HEK293 (cell line): ENCODE measurements around the gene RPS17.

Experiments
- CTCF ChIA-PET: fragments of 350-600 bp; formaldehyde crosslinking; extraction: SDS; loops from one replicate; lab custom pipeline; 2021; ENCODE audit warnings: antibody characterized with exemption; lab: Yijun Ruan, JAX
- POLR2A ChIA-PET: fragments of 300-600 bp; formaldehyde crosslinking; extraction: SDS; loops from one replicate; lab custom pipeline; 2020; ENCODE audit warnings: antibody characterized with exemption, inconsistent platforms; lab: Yijun Ruan, JAX
- H3K27ac ChIP-seq: fragments of 200-500 bp; sonication (Bioruptor generic); 2 replicates; pipeline ENCODE4 v1.5.1; 2014; ENCODE audit warnings: low read depth, low read length, control low read depth, inconsistent platforms; ENCODE audit errors: extremely low read depth
- H3K36me3 ChIP-seq, 2 experiments: fragments of 200-500 bp in 1 of 2; sonication (Bioruptor generic) in 1 of 2; 1 replicate in 1 of 2; 2 replicates in 1 of 2; pipeline ENCODE4 v1.5.1; 2014 to 2017; ENCODE audit warnings: inconsistent platforms in 2 of 2, low read length in 2 of 2; ENCODE audit not compliant: control insufficient read depth in 2 of 2, insufficient read depth in 1 of 2
- H3K4me1 ChIP-seq: fragments of 200-500 bp; sonication (Bioruptor generic); 2 replicates; pipeline ENCODE4 v1.5.1; 2014; ENCODE audit warnings: mild to moderate bottlenecking, low read length, inconsistent platforms; ENCODE audit not compliant: control insufficient read depth, insufficient read depth
- H3K4me3 ChIP-seq: 2 replicates; pipeline ENCODE4 v1.5.1; 2011; ENCODE audit warnings: low read depth, mild to moderate bottlenecking, control low read depth, low read length, moderate library complexity
- H3K9me3 ChIP-seq: fragments of 200-500 bp; sonication (Bioruptor generic); 2 replicates; pipeline ENCODE4 v1.5.1; 2014; ENCODE audit warnings: low read depth, low read length, inconsistent platforms; ENCODE audit not compliant: control insufficient read depth, insufficient read depth
- HOXD13 ChIP-seq: sonication (generic); formaldehyde crosslinking; IDR thresholded peaks from 2 replicates; pipeline ENCODE4 v1.8.0; 2022; ENCODE audit warnings: missing genetic modification reagents, borderline replicate concordance
- REPIN1 ChIP-seq: fragments of 450-650 bp; formaldehyde crosslinking; IDR thresholded peaks from 2 replicates; pipeline ENCODE4 v1.5.1; 2017; ENCODE audit warnings: missing biosample characterization, missing genetic modification characterization, low read depth
- SCRT1 ChIP-seq: fragments of 450-650 bp; formaldehyde crosslinking; IDR thresholded peaks from 2 replicates; pipeline ENCODE4 v1.5.1; 2016; ENCODE audit warnings: missing biosample characterization, missing genetic modification characterization, borderline replicate concordance
- TRIM28 ChIP-seq: IDR thresholded peaks from 2 replicates; pipeline ENCODE4 v1.6.1; 2011; ENCODE audit warnings: low read length, control low read depth, borderline replicate concordance
- TSHZ1 ChIP-seq: fragments of 450-650 bp; formaldehyde crosslinking; IDR thresholded peaks from 2 replicates; pipeline ENCODE4 v1.5.1; 2016; ENCODE audit warnings: missing biosample characterization, missing genetic modification characterization, borderline replicate concordance
- ZBTB17 ChIP-seq: fragments of 450-650 bp; formaldehyde crosslinking; IDR thresholded peaks from 2 replicates; pipeline ENCODE4 v1.5.1; 2016; ENCODE audit warnings: missing biosample characterization, missing genetic modification characterization
- ZBTB20 ChIP-seq: fragments of 450-650 bp; formaldehyde crosslinking; IDR thresholded peaks from 2 replicates; pipeline ENCODE4 v1.5.1; 2016; ENCODE audit warnings: missing biosample characterization, missing genetic modification characterization
- ZBTB26 ChIP-seq: fragments of 450-650 bp; formaldehyde crosslinking; optimal IDR thresholded peaks from 2 replicates; pipeline ENCODE3; 2016; ENCODE audit warnings: missing biosample characterization, mild to moderate bottlenecking, missing genetic modification characterization
- ZFP69B ChIP-seq: fragments of 450-650 bp; formaldehyde crosslinking; IDR thresholded peaks from 2 replicates; pipeline ENCODE4 v1.5.1; 2016; ENCODE audit warnings: missing biosample characterization, missing genetic modification characterization
- ZNF2 ChIP-seq: fragments of 450-650 bp; formaldehyde crosslinking; IDR thresholded peaks from 2 replicates; pipeline ENCODE4 v1.5.1; 2016; ENCODE audit warnings: missing biosample characterization, missing genetic modification characterization
- ZNF221 ChIP-seq: fragments of 450-650 bp; formaldehyde crosslinking; IDR thresholded peaks from 2 replicates; pipeline ENCODE4 v1.5.1; 2017; ENCODE audit warnings: missing biosample characterization, missing genetic modification characterization, borderline replicate concordance
- ZNF274 ChIP-seq, 2 experiments: fragments of 200-500 bp in 1 of 2; fragments of 450-650 bp in 1 of 2; sonication (Bioruptor generic) in 1 of 2; formaldehyde crosslinking in 1 of 2; IDR thresholded peaks; 2 replicates each; pipeline versions ENCODE4 v1.5.1 to v1.6.1; 2014 to 2016; ENCODE audit warnings: borderline replicate concordance in 1 of 2, inconsistent platforms in 1 of 2, low read length in 1 of 2, missing biosample characterization in 1 of 2, missing genetic modification characterization in 1 of 2
- ZNF280D ChIP-seq: fragments of 450-650 bp; formaldehyde crosslinking; IDR thresholded peaks from 2 replicates; pipeline ENCODE4 v1.5.1; 2016; ENCODE audit warnings: missing biosample characterization, missing genetic modification characterization
- ZNF335 ChIP-seq: fragments of 450-650 bp; formaldehyde crosslinking; conservative IDR thresholded peaks from 2 replicates; pipeline ENCODE4 v1.5.1; 2016; ENCODE audit warnings: missing biosample characterization, missing genetic modification characterization
- ZNF530 ChIP-seq: fragments of 450-650 bp; formaldehyde crosslinking; IDR thresholded peaks from 2 replicates; pipeline ENCODE4 v1.5.1; 2016; ENCODE audit warnings: low read depth, missing biosample characterization, missing genetic modification characterization
- ZNF548 ChIP-seq: fragments of 450-650 bp; formaldehyde crosslinking; IDR thresholded peaks from 2 replicates; pipeline ENCODE4 v1.5.1; 2016; ENCODE audit warnings: missing biosample characterization, missing genetic modification characterization
- ZNF560 ChIP-seq: fragments of 450-650 bp; formaldehyde crosslinking; IDR thresholded peaks from 2 replicates; pipeline ENCODE4 v1.5.1; 2017; ENCODE audit warnings: missing biosample characterization, missing genetic modification characterization, borderline replicate concordance
- ZNF580 ChIP-seq: fragments of 450-650 bp; formaldehyde crosslinking; IDR thresholded peaks from 2 replicates; pipeline ENCODE4 v1.5.1; 2016; ENCODE audit warnings: missing biosample characterization, missing genetic modification characterization
- ZNF596 ChIP-seq: fragments of 450-650 bp; IDR thresholded peaks from 2 replicates; pipeline ENCODE4 v1.5.0; 2018; ENCODE audit warnings: missing biosample characterization, mild to moderate bottlenecking, missing genetic modification characterization, moderate library complexity
- ZNF645 ChIP-seq: fragments of 450-650 bp; formaldehyde crosslinking; IDR thresholded peaks from 2 replicates; pipeline ENCODE4; 2016; ENCODE audit warnings: missing biosample characterization, missing genetic modification characterization
- ZNF785 ChIP-seq: fragments of 450-650 bp; formaldehyde crosslinking; IDR thresholded peaks from 2 replicates; pipeline ENCODE4 v1.5.1; 2016; ENCODE audit warnings: missing biosample characterization, missing genetic modification characterization
- ZSCAN30 ChIP-seq: fragments of 450-650 bp; IDR thresholded peaks from 2 replicates; pipeline ENCODE4 v1.5.1; 2018; ENCODE audit warnings: missing biosample characterization, mild to moderate bottlenecking, missing genetic modification characterization, moderate library complexity
- TF ChIP-seq, protein P1 (sequence below): fragments of 450-650 bp; formaldehyde crosslinking; IDR thresholded peaks from 2 replicates; pipeline ENCODE4 v1.5.1; 2017; ENCODE audit warnings: missing biosample characterization, missing genetic modification characterization
- TF ChIP-seq, protein P2 (sequence below): fragments of 450-650 bp; formaldehyde crosslinking; IDR thresholded peaks from 2 replicates; pipeline ENCODE4 v1.5.1; 2016; ENCODE audit warnings: missing biosample characterization, missing genetic modification characterization

The RPS17 gene

GRCh38 chr15:82535566-82536408 lies 4.5 kb downstream of the RPS17 start:
- Histone ChIP-seq H3K4me1 (peaks cover 6% of the 10 kb centered on the region), H3K9me3 (no peaks in the 10 kb centered on the region), H3K4me3 (no peak overlapping the region), H3K36me3 (peaks cover 38 to 73% of the 10 kb centered on the region in 2 experiments), H3K27ac (peak overlapping the region; percentile 27; the same call in 1 of the 2 replicates)
- ChIA-PET CTCF (interaction anchor here (0.5 to 0.7 kb wide), 3 partner anchors 23 to 272 kb away, joined by 3 read pairs; no protein-coding TSS in a partner anchor), POLR2A (interaction anchor here (0.7 to 1.5 kb wide), 2 partner anchors 103 to 214 kb away, joined by 3 to 9 read pairs; no protein-coding TSS in a partner anchor)
- TF ChIP-seq ZSCAN30 (tag by site-specific recombination) (peak; percentile 46; the same call in 1 of the 2 replicates), REPIN1 (no peak), ZNF560 (tag by site-specific recombination) (no peak), ZNF221 (no peak), ZBTB17 (tag by site-specific recombination) (peak; percentile 42), ZNF530 (tag by site-specific recombination) (no peak), ZNF274 (IDR thresholded peaks at IDR 0.05; ENCODE audit: low read length) (no peak), ZNF274 (tag by site-specific recombination; IDR thresholded peaks at IDR 0.05; ENCODE audit: borderline replicate concordance) (no peak), TSHZ1 (no peak), SCRT1 (tag by site-specific recombination) (0 out of 2 replicates have a peak, but pooled peaks have one; percentile 21), ZBTB20 (tag by site-specific recombination) (no peak), ZNF645 (tag by site-specific recombination) (no peak), HOXD13 (CRISPR knock-in tag) (no peak), ZNF580 (tag by site-specific recombination) (no peak), ZNF280D (tag by site-specific recombination) (no peak), ZNF785 (tag by site-specific recombination) (no peak), TRIM28 (no peak), ZNF335 (tag by site-specific recombination) (no peak), ZNF2 (tag by site-specific recombination) (no peak), ZNF596 (tag by site-specific recombination) (no peak), ZBTB26 (tag by site-specific recombination) (no peak), ZNF548 (tag by site-specific recombination) (no peak), ZFP69B (tag by site-specific recombination) (0 out of 2 replicates have a peak, but pooled peaks have one; percentile 16)
- TF ChIP-seq, protein P1, sequence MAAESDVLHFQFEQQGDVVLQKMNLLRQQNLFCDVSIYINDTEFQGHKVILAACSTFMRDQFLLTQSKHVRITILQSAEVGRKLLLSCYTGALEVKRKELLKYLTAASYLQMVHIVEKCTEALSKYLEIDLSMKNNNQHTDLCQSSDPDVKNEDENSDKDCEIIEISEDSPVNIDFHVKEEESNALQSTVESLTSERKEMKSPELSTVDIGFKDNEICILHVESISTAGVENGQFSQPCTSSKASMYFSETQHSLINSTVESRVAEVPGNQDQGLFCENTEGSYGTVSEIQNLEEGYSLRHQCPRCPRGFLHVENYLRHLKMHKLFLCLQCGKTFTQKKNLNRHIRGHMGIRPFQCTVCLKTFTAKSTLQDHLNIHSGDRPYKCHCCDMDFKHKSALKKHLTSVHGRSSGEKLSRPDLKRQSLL, result peak; percentile 68; the same call in 1 of the 2 replicates
- TF ChIP-seq, protein P2, sequence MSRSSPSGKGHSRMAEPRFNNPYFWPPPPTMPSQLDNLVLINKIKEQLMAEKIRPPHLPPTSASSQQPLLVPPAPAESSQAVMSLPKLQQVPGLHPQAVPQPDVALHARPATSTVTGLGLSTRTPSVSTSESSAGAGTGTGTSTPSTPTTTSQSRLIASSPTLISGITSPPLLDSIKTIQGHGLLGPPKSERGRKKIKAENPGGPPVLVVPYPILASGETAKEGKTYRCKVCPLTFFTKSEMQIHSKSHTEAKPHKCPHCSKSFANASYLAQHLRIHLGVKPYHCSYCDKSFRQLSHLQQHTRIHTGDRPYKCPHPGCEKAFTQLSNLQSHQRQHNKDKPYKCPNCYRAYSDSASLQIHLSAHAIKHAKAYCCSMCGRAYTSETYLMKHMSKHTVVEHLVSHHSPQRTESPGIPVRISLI, result no peak
